HTR-8/SVneo (cell line): Measurements from ENCODE around the gene STARD9.
"Not testable (repeated sequence)": the region's sequence is repeated elsewhere in the genome, so short reads cannot be mapped to it uniquely, and the experiment has no call there.

ENCODE experiments used
- DNase-seq: peaks from one replicate; pipeline ENCODE4 v3.0.0; 2011; ENCODE audit warnings: low spot score, mixed read lengths; ENCODE audit not compliant: insufficient read length
- FAIRE-seq: peaks from 2 replicates; lab custom pipeline; 2011; peaks lifted over from hg19 to GRCh38; lab: Jason Lieb, UNC

STARD9 gene

DNA sequence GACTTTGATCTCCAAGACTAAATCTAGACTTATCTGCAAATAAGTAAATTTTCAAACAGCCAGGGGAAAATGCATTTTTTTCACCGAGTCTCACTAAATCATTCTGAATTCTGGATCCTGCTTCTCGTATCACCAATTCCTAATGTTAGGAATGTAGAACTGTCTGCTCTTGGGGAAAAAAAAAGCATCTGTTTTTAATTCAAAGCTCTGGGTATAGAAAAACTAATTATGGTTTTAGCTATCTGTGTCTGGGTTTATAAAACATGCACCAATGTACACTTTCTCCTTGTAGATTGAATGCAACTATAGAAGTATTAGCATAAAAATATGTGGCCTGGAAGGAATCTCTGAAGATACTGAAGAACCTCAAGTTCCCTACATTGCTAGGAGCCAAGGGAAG, 166.3 kb downstream of the STARD9 start:
- FAIRE-seq (no peak), DNase-seq (no peak)

DNA sequence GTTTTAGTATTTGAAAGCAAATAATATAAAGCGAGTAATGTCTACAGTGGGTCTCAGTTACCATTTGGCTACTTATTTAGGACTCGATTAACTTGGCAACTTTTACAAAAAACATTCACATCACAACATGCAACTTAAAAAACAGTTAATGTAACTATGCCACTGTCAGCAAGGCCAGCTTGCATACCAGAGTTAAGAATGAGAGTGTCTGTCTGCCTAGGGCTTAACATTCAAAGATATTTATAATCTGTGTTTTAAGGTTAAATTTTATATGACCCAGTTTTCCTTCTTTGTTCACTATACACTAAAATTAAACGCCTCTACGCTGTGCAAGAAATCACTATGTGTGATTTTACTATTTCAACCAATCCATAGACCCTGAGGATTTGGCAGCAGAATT, 166.7 kb downstream of the STARD9 start:
- FAIRE-seq (no peak), DNase-seq (no peak)

DNA sequence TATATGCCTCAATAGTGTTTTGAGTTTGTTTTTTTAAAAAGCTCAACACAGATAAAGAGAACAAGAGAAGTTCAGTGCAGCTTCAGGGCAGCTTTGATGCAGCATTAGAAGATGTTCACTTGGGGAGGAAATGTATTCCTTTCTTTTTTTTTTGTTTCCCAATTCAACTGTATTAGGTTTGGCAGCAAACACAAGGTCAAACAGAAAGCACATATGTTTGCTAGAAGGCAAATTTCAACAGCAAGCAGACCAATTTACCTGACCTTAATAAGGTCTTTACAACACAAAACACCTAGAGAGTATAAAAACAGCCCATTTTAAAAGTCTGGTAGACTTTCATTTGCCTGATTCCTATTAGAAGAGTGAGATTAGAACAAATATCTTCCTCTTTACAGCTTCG, 168.8 kb downstream of the STARD9 start:
- FAIRE-seq (no peak), DNase-seq (no peak)

DNA sequence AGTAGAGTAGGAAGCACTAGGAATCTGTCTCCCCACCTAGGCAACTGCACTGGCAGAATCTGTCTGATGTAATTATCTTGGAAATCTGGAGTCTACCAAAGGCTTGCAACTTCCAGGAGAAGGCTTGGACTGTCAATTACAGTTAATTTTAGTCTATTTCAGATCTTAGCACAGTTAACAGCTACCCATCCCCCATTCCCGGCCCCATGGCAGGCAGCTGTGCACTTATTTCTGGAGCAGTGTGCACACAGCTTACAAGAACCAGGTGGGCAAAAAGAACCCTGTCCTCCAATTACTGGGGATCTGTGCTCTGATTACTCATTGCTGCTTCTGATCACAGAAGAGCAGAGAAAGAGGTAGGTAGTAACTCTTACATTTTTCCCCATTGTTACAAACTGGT, 173.9 kb downstream of the STARD9 start:
- no peak for FAIRE-seq
- DNase-seq: no peak

DNA sequence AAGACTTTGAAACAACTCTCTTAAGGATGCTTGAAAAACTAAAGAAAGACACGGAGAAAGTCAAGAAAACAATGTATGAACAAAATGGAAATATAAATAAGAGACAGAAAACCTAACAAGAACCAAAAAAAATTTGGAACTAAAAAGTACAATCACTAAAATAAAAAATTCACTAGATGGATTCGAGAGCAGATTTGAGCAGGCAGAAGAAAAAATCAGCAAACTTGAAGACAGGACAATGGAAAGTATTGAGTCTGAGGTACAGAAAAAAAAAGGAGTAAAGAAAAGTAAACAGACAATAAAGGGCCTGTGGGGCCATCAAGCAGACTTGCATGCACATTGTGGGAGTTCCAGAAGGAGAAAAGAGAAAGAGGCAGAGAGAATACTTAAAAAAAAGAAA, 174.9 kb downstream of the STARD9 start:
- no peak for FAIRE-seq
- no peak for DNase-seq

DNA sequence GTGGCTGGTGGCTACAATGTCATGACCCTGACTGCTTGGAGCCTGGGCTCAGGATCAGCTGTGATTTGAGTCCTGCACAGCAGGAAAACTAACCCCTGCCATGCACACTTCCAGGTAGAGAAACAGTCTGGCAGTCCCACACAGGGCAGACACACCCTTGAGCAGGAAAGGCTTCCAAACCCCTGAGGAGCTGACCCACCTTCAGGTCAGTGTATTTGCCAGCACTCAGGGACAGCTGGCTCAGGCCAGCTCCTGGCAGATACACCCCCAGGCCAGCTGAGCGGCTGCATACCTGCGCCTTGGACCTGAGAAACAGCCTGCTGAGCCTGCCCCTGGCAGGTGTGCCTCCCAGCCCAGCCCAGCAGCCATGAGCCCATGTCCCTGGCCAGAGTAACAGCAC, 183.7 kb downstream of the STARD9 start:
- FAIRE-seq: no peak
- no peak for DNase-seq

DNA sequence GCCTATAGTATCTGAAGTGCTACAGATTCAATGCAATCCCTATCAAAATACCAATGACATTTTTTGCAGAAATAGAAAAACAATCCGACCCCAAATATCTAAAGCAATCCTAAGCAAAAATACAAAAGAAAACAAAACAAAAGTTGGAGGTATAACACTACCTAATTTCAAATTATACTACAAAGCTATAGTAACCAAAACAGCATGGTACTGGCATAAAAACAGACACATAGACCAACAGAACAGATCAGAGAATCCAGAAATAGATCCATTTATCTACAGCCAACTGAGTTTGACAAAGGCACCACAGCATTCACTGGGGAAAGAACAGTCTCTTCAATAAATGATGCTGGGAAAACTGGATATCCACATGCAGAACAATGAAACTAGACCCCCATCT, 185.4 kb downstream of the STARD9 start:
- no peak for FAIRE-seq

DNA sequence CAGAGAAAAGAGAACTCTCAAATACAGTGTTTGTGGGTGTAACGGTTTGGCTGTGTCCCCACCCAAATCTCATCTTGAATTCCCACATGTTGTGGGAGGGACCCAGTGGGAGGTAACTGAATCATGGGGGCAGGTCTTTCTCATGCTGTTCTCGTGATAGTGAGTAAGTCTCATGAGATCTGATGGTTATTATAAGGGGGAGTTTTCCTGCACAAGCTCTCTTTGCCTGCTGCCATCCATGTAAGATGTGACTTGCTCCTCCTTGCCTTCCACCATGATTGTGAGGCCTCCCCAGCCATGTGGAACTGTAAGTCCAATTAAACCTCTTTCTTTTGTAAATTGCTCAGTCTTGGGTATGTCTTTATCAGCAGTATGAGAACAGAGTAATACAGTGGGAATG, 186.4 kb downstream of the STARD9 start:
- not testable (repeated sequence) for DNase-seq, FAIRE-seq

More for the DNA sequence above, 185.4 kb downstream of the STARD9 start:
- DNase-seq: no peak

DNA sequence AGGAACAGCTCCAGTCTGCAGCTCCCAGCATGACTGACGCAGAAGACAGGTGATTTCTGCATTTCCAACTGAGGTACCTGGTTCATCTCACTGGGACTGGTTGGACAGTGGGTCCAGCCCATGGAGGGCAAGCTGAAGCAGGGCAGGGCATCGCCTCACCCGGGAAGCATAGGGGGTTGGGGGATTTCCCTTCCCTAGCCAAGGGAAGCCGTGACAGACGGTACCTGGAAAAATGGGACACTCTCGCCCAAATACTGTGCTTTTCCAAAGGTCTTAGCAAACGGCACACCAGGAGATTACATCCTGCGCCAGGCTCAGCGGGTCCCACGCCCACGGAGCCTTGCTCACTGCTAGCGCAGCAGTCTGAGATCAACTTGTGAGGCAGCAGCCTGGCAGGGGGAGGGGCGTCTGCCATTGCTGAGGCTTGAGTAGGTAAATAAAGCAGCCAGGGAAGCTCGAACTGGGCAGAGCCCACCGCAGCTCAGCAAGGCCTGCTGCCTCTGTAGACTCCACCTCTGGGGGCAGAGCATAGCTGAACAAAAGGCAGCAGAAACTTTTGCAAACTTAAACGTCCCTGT, 188.8 kb downstream of the STARD9 start:
- not testable (repeated sequence) for FAIRE-seq

DNA sequence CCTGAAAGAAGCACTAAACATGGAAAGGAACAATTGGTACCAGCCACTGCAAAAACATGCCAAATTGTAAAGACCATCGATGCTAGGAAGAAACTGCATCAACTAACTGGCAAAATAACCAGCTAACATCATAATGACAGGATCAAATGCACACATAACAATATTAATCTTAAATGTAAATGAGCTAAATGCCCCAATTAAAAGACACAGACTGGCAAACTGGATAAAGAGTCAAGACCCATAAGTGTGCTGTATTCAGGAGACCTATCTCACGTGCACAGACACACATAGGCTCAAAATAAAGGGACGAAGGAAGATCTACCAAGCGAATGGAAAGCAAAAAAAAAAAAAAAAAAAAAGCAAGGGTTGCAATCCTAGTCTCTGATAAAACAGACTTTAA, 190.7 kb downstream of the STARD9 start:
- FAIRE-seq, DNase-seq: not testable (repeated sequence)

More for the DNA sequence above, 188.8 kb downstream of the STARD9 start:
- DNase-seq: not testable (repeated sequence)
